Activated T-helper 1 cell treated with anti-CD3 and anti-CD28 coated beads, Interleukin-2, amount 50 U/mL, for 16 hours (primary cell): ENCODE data around the gene U2AF2.

Source experiments
- DNase-seq, 2 donors: peaks; one replicate each; pipeline ENCODE4 v3.0.0-alpha.2; 2020; ENCODE audit warnings: low read depth in 1 of 2, low spot score in 1 of 2

The U2AF2 gene

GRCh38 chr19:55654868-55655647 lies at the start of gene U2AF2:
U2AF2 (plus strand) TSS chr19:55655035; CDS start chr19:55655105, 70 bp downstream.
- peak; percentile 95 for DNase-seq

DNA sequence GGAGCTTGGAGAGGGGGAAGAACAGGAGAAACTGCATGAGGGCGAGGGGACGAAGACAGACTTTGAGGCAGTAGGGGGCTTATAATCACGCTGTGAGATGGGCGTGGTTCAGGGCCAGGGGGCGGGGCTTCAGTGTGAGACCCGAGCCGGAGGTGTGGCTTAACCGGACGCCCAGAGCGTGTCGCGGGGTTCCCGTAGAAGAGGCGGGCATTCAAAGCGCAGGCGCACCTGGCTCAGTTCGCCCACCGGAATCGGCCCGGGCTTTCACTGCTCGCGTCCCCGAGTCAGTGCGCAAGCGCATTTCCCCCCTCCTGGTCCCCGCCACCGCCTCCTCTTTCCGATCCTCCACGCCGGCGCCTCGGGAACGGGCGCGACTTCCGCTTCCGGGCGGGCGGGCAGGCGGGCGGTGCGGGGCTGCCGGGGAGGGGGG lies 49.6 kb upstream of the U2AF2 start:
- DNase-seq: peak; percentile 93 to 98

DNA sequence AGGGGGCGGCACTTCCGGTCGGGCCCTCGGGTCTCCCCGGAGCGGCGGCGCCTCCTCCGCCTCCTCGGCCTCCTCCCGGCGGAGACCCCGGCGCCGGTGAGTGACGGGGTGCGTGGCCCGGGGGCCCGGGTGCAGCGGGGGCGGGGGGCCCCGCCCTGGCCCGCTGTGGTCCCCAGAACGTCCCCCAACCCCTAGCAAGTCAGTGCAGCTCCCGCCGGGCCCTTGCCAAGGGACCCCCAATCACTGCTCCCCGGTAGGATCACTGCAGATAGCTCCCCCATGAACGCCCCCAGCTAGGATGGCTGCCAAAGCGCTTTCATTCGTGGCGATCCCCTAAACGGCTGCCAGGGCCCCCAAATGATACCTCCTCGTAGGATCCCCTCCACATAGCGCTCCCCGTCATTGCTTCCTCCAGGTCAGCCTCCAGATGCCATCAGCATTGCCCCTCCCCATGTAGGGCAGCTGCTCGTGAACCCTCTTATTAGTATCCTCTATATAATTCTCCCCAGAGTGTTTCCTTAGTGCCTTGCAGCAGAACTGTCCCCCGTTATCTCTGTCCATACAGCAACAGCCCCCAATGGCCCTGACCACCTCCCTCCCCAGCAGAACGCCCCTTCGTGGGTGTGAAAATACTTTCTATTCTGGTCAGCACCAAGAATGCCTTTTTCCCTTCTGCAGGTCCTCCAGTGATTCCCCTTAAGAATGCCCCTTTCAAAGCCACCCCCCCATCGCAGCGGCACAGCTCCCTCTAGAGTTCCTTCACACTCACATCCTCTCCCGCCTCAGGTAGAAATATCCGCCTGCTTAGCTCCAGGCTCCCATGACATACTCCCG lies 49.0 kb upstream of the U2AF2 start, which contains the start of gene ZNF865:
ZNF865 (plus strand) TSS at position 11 of the 834 bp plus-strand sequence. CDS start 7,972 bp downstream, outside the sequence.
- DNase-seq: peak; percentile 43 to 51

DNA sequence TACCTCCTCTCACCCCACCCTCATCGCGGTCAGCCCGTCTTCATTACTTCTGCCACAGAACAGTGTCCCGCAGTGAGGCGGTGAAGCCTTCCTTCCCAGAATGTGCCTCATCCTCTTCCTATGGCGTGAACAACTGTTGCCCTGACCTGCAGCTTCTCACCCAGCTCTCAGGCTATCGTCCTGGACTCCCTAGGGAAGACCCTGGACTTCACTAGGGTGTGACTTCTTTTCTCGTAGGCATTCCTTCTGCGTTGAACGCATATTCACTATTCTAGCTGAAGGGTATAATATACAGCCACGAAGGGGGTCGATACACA lies 48.4 kb upstream of the U2AF2 start:
- DNase-seq: no peak

DNA sequence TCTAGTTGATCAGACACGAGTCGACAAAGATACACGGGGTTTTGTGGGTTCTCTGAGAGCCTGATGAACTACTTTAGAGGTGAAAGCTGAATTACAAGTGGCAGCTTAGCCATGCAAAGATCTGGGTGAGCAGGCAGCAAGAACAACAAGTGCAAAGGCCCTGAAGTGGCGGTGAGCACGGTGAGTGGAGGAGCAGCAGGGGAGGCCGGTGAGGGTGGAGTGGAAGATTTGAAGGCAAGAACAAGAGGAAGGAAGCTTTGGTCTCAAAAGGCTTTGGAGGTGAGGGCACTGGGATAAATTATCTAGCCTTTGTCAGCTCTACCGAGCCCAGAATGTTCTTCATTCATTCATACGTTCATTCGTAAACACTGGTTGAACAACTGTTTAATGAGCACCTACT lies 48.0 kb upstream of the U2AF2 start:
- no peak for DNase-seq

DNA sequence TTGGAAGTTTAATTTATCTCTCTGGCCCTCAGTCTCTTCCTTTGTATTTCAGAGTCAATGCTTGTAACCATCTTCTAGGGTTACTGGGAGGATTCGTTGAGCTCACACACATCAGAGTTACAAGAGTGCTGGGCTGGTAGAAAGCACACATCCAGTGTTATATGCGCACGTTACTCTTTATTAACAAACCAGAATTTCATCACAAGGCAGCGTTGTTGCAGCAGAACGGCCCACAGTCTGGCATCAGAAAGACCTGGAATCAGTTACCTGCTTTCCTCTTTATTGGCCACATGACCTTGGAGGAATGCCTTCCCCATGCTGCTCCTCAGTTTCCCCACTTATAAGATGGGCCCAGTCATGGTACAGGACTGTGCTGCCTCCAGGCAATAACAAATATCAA lies 45.5 kb upstream of the U2AF2 start:
- no peak for DNase-seq

DNA sequence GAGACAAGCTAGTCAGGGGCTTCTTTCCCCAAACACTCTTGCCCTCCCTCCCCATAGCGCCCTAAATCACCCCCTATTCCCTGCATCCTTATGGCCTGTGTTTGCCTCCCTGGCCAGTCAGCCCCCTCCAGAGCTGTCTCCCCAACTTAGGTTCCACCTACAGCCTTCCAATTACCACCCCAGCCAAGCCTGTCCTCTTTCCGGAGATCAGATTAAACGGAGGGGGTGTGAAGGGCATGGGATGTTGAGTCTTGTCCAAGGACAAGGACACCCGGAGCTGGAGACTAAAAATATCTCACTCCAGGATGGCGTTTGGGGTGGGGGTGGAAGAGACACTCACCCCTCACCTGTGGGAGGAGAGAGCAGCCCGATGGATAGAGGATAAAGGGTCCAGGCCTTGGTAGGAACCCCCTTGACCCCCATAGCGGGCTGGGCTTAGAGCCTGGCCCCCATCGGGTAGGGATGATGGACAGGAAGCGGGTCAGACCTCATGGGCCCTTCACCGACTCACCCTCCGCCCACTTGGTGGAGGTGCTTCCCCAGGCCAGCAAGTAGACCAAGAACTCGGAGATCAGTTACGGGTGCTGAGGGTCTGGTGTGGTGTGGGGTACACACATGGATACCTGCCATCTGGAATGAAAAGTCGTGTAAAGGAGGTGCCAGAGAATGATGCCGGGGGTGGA lies 43.4 kb upstream of the U2AF2 start:
- DNase-seq: no peak

- DNase-seq: no peak
Observed at GRCh38 chr19:55611983-55612645, 42.7 kb upstream of the U2AF2 start.

GRCh38 chr19:55613396-55613795 lies 41.4 kb upstream of the U2AF2 start:
- DNase-seq: no peak

DNA sequence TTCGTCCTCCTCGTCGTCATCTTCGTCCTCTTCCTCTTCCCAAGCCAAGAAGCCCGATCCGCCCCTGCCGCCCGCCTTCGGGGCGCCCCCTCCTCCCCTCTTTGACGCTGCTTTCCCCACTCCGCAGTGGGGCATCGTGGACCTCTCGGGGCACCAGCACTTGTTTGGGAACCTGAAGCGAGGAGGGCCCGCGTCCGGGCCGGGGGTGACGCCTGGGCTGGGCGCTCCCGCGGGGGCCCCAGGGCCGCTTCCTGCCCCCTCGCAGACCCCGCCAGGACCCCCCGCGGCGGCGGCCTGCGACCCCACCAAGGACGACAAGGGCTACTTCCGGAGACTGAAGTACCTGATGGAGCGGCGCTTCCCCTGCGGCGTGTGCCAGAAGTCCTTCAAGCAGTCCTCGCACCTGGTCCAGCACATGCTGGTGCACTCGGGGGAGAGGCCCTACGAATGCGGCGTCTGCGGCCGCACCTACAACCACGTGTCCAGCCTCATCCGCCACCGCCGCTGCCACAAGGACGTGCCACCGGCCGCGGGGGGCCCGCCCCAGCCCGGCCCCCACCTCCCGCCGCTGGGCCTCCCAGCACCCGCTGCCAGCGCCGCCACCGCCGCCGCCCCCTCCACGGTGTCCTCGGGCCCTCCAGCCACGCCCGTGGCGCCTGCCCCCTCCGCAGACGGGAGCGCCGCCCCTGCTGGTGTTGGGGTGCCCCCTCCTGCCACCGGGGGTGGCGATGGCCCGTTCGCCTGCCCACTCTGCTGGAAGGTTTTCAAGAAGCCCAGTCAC lies 40.7 kb upstream of the U2AF2 start:
- no peak for DNase-seq

GRCh38 chr19:55614711-55615542 lies 39.9 kb upstream of the U2AF2 start:
- DNase-seq: no peak

GRCh38 chr19:55615543-55616394 lies 39.1 kb upstream of the U2AF2 start:
- DNase-seq: no peak

DNA sequence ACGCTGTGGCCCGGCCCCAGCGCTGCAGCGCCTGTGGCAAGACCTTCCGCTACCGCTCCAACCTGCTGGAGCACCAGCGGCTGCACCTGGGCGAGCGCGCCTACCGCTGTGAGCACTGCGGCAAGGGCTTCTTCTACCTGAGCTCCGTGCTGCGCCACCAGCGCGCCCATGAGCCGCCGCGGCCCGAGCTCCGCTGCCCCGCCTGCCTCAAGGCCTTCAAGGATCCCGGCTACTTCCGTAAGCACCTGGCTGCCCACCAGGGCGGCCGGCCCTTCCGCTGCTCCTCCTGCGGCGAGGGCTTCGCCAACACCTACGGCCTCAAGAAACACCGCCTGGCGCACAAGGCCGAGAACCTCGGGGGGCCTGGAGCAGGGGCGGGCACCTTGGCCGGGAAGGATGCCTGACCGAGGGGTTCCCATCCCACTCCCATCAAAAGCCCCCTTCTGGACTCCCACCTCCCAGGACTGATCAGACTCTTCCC lies 38.4 kb upstream of the U2AF2 start:
- no peak for DNase-seq

GRCh38 chr19:55617426-55617825 lies 37.4 kb upstream of the U2AF2 start:
- DNase-seq: no peak

DNA sequence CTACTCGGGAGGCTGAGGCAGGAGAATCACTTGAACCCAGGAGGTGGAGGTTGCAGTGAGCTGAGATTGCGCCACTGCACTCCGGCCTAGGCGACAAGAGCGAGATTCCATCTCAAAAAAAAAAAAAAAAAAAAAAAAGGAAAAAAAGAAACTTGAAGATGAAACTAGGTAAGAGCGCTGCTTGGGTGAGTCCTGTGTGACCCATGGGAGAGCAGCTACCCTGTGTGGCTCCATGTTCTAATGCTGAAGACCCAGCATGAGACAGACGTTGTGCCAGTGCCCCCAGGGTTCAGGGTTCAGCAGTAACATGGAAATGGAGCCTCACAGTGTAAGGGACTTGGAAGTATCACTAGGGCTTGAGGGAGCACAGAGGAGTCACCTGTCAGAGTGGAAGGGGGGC lies 36.4 kb upstream of the U2AF2 start:
- DNase-seq: no peak

GRCh38 chr19:55619286-55619685 lies 35.5 kb upstream of the U2AF2 start:
- DNase-seq: no peak

- DNase-seq: no peak
Observed at GRCh38 chr19:55620410-55621204, 34.2 kb upstream of the U2AF2 start.

- DNase-seq: no peak
Observed at GRCh38 chr19:55621205-55621672, 33.6 kb upstream of the U2AF2 start.
